Panc1 (cell line): ENCODE measurements around the gene IGLL5.

ENCODE experiments used
- CTCF ChIP-seq: fragments of 450-650 bp; IDR thresholded peaks from 2 replicates; pipeline ENCODE4 v1.5.1; 2017; ENCODE audit warnings: mild to moderate bottlenecking
- POLR2AphosphoS5 ChIP-seq: IDR thresholded peaks from 2 replicates; pipeline ENCODE4 v1.6.1; 2012; ENCODE audit warnings: mild to moderate bottlenecking, low read depth, low read length, moderate library complexity
- SIN3A ChIP-seq: IDR thresholded peaks from 2 replicates; pipeline ENCODE4 v1.6.1; 2012; ENCODE audit warnings: low read depth, mild to moderate bottlenecking, low read length, moderate library complexity, borderline replicate concordance; ENCODE audit not compliant: insufficient read depth
- TCF7L2 ChIP-seq: IDR thresholded peaks from 2 replicates; pipeline ENCODE4 v1.6.1; 2011; ENCODE audit warnings: mild to moderate bottlenecking, low read depth, low read length, inconsistent platforms

GRCh38 chr22:22944268-22944985 lies 56.8 kb downstream of the IGLL5 start:
- TF ChIP-seq CTCF = no peak
- TF ChIP-seq POLR2AphosphoS5 = no peak
- TF ChIP-seq TCF7L2 = no peak
- no peak for TF ChIP-seq SIN3A
